Transverse colon (tissue), 3 donors: ENCODE measurements around the gene GPBP1L1.

Experiments
- CTCF ChIP-seq, 5 experiments: fragments of 200-600 bp in 3 of 5; fragments of 450-650 bp in 2 of 5; sonication (generic) in 3 of 5; IDR thresholded peaks; 1 replicate in 2 of 5; 2 replicates in 3 of 5; pipeline ENCODE4 v1.5.1; 2016 to 2017; ENCODE audit warnings: antibody characterized with exemption in 5 of 5, inconsistent platforms in 3 of 5, mild to moderate bottlenecking in 2 of 5, moderate library complexity in 1 of 5
- POLR2A ChIP-seq: fragments of 450-650 bp; IDR thresholded peaks from one replicate; pipeline ENCODE4 v1.6.1; 2016; ENCODE audit warnings: antibody characterized with exemption, mild to moderate bottlenecking, moderate library complexity

GRCh38 chr1:45685308-45686014 lies 872 bp downstream of the GPBP1L1 start:
- TF ChIP-seq CTCF (IDR thresholded peaks at IDR 0.05) (no peak), POLR2A (no peak)
